Heart right ventricle (tissue), 16 donors: ENCODE results near the gene UBE2L3. TPM values are rescaled to one million over a fixed set of nuclear protein-coding genes. Genes with fewer than 3 reads are reported as not detected.
A peak's percentile ranks its signal among the peaks of the same experiment; 100 is the strongest.

Experiments used
- ATAC-seq, 8 donors: fragments of 200-7000 bp; cut with Tn5 transposase; one replicate each; pipeline ENCODE4 v1.9.1; 2020; ENCODE audit warnings: mild to moderate bottlenecking in 8 of 8, moderate library complexity in 8 of 8, moderate number of reproducible peaks in 1 of 8
- DNase-seq, 2 donors: peaks; one replicate each; pipeline ENCODE4 v3.0.0-alpha.2; 2020
- H3K27ac ChIP-seq, 10 donors: fragments of 200-600 bp; sonication (generic) in 2 of 10; one replicate each; pipeline versions ENCODE4 v1.5.0 to v1.8.0; 2020 to 2022; ENCODE audit warnings: mild to moderate bottlenecking in 3 of 10
- H3K27me3 ChIP-seq, 7 donors: fragments of 200-600 bp; one replicate each; pipeline ENCODE4 v1.8.0; 2021 to 2022; ENCODE audit warnings: mild to moderate bottlenecking in 2 of 7
- H3K36me3 ChIP-seq, 9 donors: fragments of 200-600 bp; sonication (generic) in 1 of 9; one replicate each; pipeline versions ENCODE4 v1.5.0 to v1.8.0; 2020 to 2022; ENCODE audit warnings: mild to moderate bottlenecking in 2 of 9
- H3K4me1 ChIP-seq, 9 donors: fragments of 200-600 bp; sonication (generic) in 1 of 9; one replicate each; pipeline versions ENCODE4 v1.5.0 to v1.8.0; 2020 to 2022; ENCODE audit warnings: mild to moderate bottlenecking in 4 of 9
- H3K4me3 ChIP-seq, 10 donors: fragments of 200-600 bp; sonication (generic) in 2 of 10; one replicate each; pipeline versions ENCODE4 v1.5.0 to v1.8.0; 2020 to 2022; ENCODE audit warnings: mild to moderate bottlenecking in 7 of 10, moderate library complexity in 2 of 10
- H3K9me3 ChIP-seq, 11 donors: fragments of 200-600 bp in 10 of 11; sonication (generic) in 2 of 11; one replicate each; pipeline versions ENCODE4 v1.5.0 to v1.8.0; 2013 to 2022; ENCODE audit warnings: mild to moderate bottlenecking in 2 of 11, control low read depth in 1 of 11, moderate library complexity in 1 of 11
- WGBS, 2 donors: extraction: QIAGEN DNeasy Blood & Tissue Kit; methylation state at CpG; one replicate each; pipeline ENCODE4 v1.1.7; 2013; ENCODE audit warnings: inconsistent platforms in 1 of 2; 5-methylcytosine and 5-hydroxymethylcytosine counted together
- intact Hi-C, 10 donors: fragments of 100-400 bp; cut with DNase I; formaldehyde crosslinking; loops; one replicate each; pipeline versions ENCODE4 v1.11.1 to v1.14.2; 2022
- microRNA-seq, 2 donors: library from miRNA; unstranded; fragments of <30 nt; microRNA quantifications; one replicate each; pipeline ENCODE4 v1.2.0, GENCODE V29; 2021
- polyA plus RNA-seq, 2 donors: library from polyadenylated mRNA; stranded (reverse); fragments of 200-250 nt; gene quantifications; one replicate each; pipeline ENCODE4 v1.2.3, GENCODE V29; 2013
- total RNA-seq, 10 donors: library from RNA; stranded (reverse); fragmentation: NEBNext Ultra II Directional in 3 of 10; extraction: Animal tissue kit (Norgen Biotek cat#: 25700) in 3 of 10; gene quantifications; one replicate each; pipeline versions ENCODE4 v1.2.1 to v1.2.4, GENCODE V29; 2021 to 2023
- TF ChIP-seq, protein P1 (sequence below), 9 donors: fragments of 200-600 bp; sonication (generic) in 2 of 9; IDR thresholded peaks; one replicate each; pipeline versions ENCODE4 v1.5.0 to v1.8.0; 2021 to 2022; ENCODE audit warnings: antibody characterized with exemption in 9 of 9, mild to moderate bottlenecking in 5 of 9, moderate library complexity in 1 of 9
- donor health status: Arrhythmogenic right ventricular cardiomyopathy.
- donor health status: ischemic (EF 13 %, LVEDD 7.1; RV severe dilation, severe dysfunction).
- donor health status: healthy with polysubstance abuse.
- donor health status: DM: no; HTN: yes; CAD: no.
- donor health status: DM: no; HTN: no; CAD: no.
- donor health status: ischemic (EF 25% LVEDD 6.9; RV normal size, moderate dysfunction).
- donor health status: ischemic (EF 25% LVEDD 5.7; RV mildly dilated, moderate dysfunction).
- donor health status: healthy.
- donor health status: DM: yes; HTN: yes; CAD: no.
- donor health status: Ischemic cardiomyopathy.
- donor health status: ischemic (EF 35%, LVEDD 5.7; RV mildly dilated, moderate dysfunction).
- donor health status: nonischemic (EF 11% LVEDD 7.7; RV severe dilation, severe dysfunction).
- donor health status: DM: yes; HTN: yes; CAD: no.
- donor health status: PGD.
- donor health status: ischemic (EF 29% LVEDD 5.4; RV normal size, mild dysfunction).
- donor health status: nonischemic (EF 23%, LVEDD 6.1; RV moderate dilation, normal function).

UBE2L3 gene
- total and polyA plus RNA-seq, 12 donors: 43.1 to 63.6 (median 50.1) TPM

DNA sequence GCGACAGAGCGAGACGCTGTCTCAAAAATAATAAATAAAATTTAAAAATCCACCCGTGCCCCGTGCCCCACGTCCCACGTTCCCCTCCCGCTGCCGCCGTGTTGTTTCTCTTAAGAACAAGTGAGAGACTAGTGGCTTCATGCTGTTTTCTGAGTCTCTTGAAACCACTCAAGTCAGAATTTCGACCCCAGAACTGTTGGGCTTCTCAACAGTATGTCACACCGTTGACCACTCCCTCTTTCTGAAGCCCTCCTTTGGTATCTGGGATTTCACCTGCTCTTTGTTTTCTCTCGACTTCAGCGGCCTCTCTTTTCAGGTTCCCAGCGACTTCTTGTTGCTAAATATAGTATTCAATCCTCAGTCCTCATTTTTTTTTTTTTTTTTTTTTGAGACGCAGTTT is 99.3 kb downstream of the UBE2L3 start:
- no peak for ATAC-seq
- intact Hi-C loops: no loop called here
- peaks cover 0 to 32% (median 13%) of the 10 kb centered on the region in 9 donors for H3K4me1 ChIP-seq
- 48 to 50% methylated on average over 16 of the region's 16 CpGs for WGBS, 2 donors
- DNase-seq: no peak
- no peaks in the 10 kb centered on the region for H3K27me3 ChIP-seq
- TF ChIP-seq, protein P1, sequence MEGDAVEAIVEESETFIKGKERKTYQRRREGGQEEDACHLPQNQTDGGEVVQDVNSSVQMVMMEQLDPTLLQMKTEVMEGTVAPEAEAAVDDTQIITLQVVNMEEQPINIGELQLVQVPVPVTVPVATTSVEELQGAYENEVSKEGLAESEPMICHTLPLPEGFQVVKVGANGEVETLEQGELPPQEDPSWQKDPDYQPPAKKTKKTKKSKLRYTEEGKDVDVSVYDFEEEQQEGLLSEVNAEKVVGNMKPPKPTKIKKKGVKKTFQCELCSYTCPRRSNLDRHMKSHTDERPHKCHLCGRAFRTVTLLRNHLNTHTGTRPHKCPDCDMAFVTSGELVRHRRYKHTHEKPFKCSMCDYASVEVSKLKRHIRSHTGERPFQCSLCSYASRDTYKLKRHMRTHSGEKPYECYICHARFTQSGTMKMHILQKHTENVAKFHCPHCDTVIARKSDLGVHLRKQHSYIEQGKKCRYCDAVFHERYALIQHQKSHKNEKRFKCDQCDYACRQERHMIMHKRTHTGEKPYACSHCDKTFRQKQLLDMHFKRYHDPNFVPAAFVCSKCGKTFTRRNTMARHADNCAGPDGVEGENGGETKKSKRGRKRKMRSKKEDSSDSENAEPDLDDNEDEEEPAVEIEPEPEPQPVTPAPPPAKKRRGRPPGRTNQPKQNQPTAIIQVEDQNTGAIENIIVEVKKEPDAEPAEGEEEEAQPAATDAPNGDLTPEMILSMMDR (IDR thresholded peaks at IDR 0.05): no peak
- peaks cover 0 to 30% (median 10%) of the 10 kb centered on the region in 9 donors for H3K36me3 ChIP-seq
- peak overlapping the region in 9 of 10 donors; percentile 87 to 97 (median 93) for H3K27ac ChIP-seq
- peak overlapping the region; percentile 45 to 96 (median 76) for H3K4me3 ChIP-seq
- H3K9me3 ChIP-seq: no peaks in the 10 kb centered on the region

DNA sequence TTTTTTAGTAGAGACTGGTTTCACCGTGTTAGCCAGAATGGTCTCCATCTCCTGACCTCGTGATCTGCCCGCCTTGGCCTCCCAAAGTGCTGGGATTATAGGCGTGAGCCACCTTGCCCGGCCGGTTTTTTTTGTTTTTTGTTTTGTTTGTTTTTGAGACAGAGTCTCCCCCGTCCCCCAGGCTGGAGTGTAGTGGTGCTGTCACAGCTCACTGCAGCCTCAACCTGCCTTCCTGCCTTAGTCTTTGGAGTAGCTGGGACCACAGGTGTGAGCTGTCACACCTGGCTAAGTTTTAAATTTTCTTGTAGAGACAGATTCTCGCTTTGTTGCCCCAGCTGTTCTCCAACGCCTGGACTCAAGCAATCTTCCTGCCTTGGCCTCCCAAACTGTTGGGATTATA is 101.5 kb downstream of the UBE2L3 start:
- WGBS, 2 donors: 93 to 96% methylated on average over 8 to 9 of the region's 9 CpGs
- no peak for ATAC-seq
- H3K36me3 ChIP-seq: peaks cover 0 to 52% (median 24%) of the 10 kb centered on the region in 9 donors
- H3K27ac ChIP-seq: no peak overlapping the region
- TF ChIP-seq, protein P1 (IDR thresholded peaks at IDR 0.05): no peak
- H3K9me3 ChIP-seq: no peaks in the 10 kb centered on the region
- no peak for DNase-seq
- no peak overlapping the region for H3K4me3 ChIP-seq
- no peaks in the 10 kb centered on the region for H3K27me3 ChIP-seq
- intact Hi-C loops: no loop called here
- peaks cover 0 to 32% (median 13%) of the 10 kb centered on the region in 9 donors for H3K4me1 ChIP-seq

DNA sequence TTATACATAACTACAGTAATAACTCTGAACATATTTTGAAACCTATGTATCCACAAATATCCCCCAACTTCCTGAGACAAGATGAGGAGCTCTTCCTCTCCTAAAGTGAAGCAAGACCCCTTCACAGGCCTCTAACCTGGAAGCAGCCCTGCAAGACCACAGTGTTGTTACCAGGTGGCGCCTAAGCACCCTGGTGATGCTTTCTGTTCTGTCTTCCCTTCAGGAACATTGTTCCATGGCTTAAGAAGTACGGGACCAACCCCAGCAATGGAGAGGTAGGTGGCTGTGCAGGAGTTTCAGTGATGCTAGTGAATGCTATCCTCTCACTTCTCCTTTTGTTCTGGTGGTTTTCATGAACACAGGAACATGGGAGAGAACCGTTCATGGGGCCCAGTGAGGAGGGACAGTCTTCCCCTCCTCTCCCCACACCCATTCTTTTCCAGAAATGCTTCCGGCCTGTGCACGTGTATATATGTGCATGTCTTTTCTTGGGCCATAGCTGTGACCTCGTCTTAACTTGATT is 104.7 kb downstream of the UBE2L3 start:
- WGBS, 2 donors: 85 to 91% methylated on average over 6 of the region's 6 CpGs
- TF ChIP-seq, protein P1 (IDR thresholded peaks at IDR 0.05): no peak

More for the DNA sequence above, 104.7 kb downstream of the UBE2L3 start:
- peaks cover 0 to 76% (median 35%) of the 10 kb centered on the region in 9 donors for H3K36me3 ChIP-seq
- no peak overlapping the region for H3K27ac ChIP-seq
- H3K4me3 ChIP-seq: no peak overlapping the region
- intact Hi-C loops: loop anchor here in 1 of 10 donors (5.0 kb wide), 1 partner anchor 35 kb away; no protein-coding TSS in a partner anchor
- DNase-seq: no peak
- H3K27me3 ChIP-seq: no peaks in the 10 kb centered on the region
- no peak for ATAC-seq
- H3K9me3 ChIP-seq: no peaks in the 10 kb centered on the region
- peaks cover 0 to 19% (median 5%) of the 10 kb centered on the region in 9 donors for H3K4me1 ChIP-seq

Small RNA genes within 50 kb of the gene (microRNA-seq; reads per million reads assigned to microRNA genes)
- gene MIR130B: 196 to 280 reads per million in 2 donors
- 0 to 0.51 reads per million in 2 donors for gene MIR301B

Other genes with a start within 250 kb of the UBE2L3 start
- under 1 TPM in 4 of 10 donors, not detected in 6; 0.04 to 0.21 (median 0.10) TPM for gene RIMBP3B, start 184.0 kb upstream of the UBE2L3 start, total RNA-seq
- under 1 TPM in 1 of 2 donors, not detected in 1; 0.03 TPM for gene RIMBP3B, start 184.0 kb upstream of the UBE2L3 start, polyA plus RNA-seq
- 1 to 10 TPM; 1.2 to 2.4 (median 1.8) TPM for gene HIC2, start 150.3 kb upstream of the UBE2L3 start, total RNA-seq
- 1 to 10 TPM in 1 of 2 donors, under 1 TPM in 1; 0.65 to 2.0 TPM for gene HIC2, start 150.3 kb upstream of the UBE2L3 start, polyA plus RNA-seq
- gene TMEM191C, start 100.3 kb upstream of the UBE2L3 start, total RNA-seq: 1 to 10 TPM in 2 of 10 donors, under 1 TPM in 6, not detected in 2; 0.26 to 1.8 (median 0.85) TPM
- gene TMEM191C, start 100.3 kb upstream of the UBE2L3 start, polyA plus RNA-seq: 1 to 10 TPM in 1 of 2 donors, under 1 TPM in 1; 0.70 to 1.1 TPM
- gene RIMBP3C, start 16.3 kb upstream of the UBE2L3 start, total RNA-seq: under 1 TPM in 6 of 10 donors, not detected in 4; 0.05 to 0.32 (median 0.14) TPM
- not detected for gene RIMBP3C, start 16.3 kb upstream of the UBE2L3 start, polyA plus RNA-seq
- 1 to 10 TPM; 2.3 to 6.1 (median 4.0) TPM for gene YDJC, start 62.3 kb downstream of the UBE2L3 start, total RNA-seq
- gene YDJC, start 62.3 kb downstream of the UBE2L3 start, polyA plus RNA-seq: 10 to 100 TPM; 12.7 to 26.4 TPM
- under 1 TPM in 6 of 10 donors, not detected in 4; 0.11 to 0.35 (median 0.28) TPM for gene CCDC116, start 65.0 kb downstream of the UBE2L3 start, total RNA-seq
- 1 to 10 TPM in 1 of 2 donors, under 1 TPM in 1; 0.19 to 1.2 TPM for gene CCDC116, start 65.0 kb downstream of the UBE2L3 start, polyA plus RNA-seq
- gene SDF2L1, start 74.6 kb downstream of the UBE2L3 start, total RNA-seq: 10 to 100 TPM; 10.8 to 41.0 (median 18.2) TPM
- 100 to 1,000 TPM in 1 of 2 donors, 10 to 100 TPM in 1; 17.6 to 325 TPM for gene SDF2L1, start 74.6 kb downstream of the UBE2L3 start, polyA plus RNA-seq
- gene PPIL2, start 98.3 kb downstream of the UBE2L3 start, total RNA-seq: 10 to 100 TPM; 20.4 to 31.0 (median 25.8) TPM
- gene PPIL2, start 98.3 kb downstream of the UBE2L3 start, polyA plus RNA-seq: 10 to 100 TPM; 18.4 to 31.9 TPM
- gene YPEL1, start 168.1 kb downstream of the UBE2L3 start, total RNA-seq: 10 to 100 TPM in 3 of 10 donors, 1 to 10 TPM in 7; 1.5 to 14.6 (median 8.0) TPM
- gene YPEL1, start 168.1 kb downstream of the UBE2L3 start, polyA plus RNA-seq: 1 to 10 TPM; 1.7 to 4.2 TPM